Measurements from ENCODE around the gene SHANK2.
"Not testable (repeated sequence)": the region's sequence is repeated elsewhere in the genome, so short reads cannot be mapped to it uniquely, and the experiment has no call there.

Gene SHANK2

DNA sequence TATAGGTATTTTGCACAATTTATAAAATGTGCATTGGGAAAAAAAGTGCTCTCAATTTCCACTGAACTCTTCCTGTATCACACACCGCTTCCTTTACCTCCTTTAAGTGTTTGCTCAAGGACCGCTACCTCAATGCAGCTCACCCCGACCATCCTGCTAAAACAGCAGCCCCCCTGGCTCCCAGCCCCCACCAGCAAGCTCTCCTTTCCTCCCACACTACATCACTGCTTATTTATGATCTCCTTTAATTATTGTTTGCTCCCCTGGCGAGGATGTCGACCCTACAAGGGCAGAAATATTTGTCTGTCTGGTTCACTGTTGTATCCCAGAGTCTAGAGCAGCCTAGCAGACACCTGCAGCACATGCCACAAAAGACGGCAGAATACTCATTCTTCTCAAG lies 10.0 kb downstream of the SHANK2 start:
- no peak for DNase-seq

DNA sequence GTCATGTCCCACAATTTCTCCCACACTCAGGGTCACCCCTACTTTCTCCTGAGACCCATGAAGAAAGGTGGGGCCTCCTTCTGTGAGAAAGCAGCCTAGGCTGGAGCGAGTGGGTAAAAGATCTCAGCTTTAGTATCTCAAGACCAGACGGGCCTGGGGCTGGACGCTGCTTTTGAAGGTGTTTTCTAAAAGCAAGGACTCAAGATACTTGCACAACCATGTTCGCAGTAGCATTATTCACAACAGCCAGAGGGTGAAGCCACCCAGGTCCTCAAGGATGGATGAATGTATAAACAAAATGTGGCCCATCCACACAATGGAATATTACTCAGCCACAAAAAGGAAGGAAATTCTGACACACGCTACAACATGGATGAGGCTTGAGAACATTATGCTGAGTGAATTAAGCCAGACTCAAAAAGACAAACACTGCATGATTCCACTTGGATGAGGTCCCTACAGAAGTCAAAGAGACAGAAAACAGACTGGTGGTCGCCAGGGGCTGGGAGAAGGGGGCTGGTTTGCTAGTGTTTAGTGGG lies 10.6 kb downstream of the SHANK2 start:
- DNase-seq: no peak

DNA sequence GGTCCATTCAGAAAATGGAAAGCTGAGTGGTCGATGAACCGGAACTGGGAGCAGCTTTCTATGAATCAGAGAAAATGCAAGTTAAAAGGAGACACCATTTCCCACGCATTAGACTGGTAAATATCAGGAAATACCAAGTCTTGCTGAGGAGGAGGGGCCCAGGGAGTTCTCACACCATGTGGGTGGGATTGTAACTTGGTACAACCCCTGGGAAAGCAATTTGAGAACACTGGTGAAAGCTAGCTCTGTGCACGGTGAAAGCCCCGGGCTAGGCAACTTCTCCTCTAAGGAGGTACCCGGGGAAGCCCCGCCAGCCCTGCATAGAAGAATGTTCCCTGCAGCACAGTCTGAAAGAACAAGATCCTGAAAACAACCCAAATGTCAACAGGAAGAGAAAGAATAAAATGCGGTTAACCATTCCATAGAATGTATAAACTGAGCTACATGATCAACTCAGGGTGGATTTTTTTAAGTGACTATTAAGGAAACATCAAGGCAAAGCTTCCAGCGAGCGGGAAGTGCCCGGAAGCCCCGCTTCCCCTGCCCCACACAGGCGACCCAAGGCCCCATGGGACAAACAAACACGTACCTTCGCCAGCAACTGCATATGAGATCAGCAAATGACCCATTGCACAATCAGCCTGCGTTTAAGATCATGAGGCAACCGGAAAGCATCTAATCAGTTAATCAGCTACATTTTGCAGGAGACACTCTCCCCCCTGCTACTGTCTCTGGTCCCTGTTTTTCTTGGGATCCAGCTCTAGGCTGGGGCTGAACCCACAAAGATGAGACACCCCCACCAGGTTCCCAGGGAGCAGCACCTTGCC lies 11.3 kb downstream of the SHANK2 start:
- no peak for DNase-seq

DNA sequence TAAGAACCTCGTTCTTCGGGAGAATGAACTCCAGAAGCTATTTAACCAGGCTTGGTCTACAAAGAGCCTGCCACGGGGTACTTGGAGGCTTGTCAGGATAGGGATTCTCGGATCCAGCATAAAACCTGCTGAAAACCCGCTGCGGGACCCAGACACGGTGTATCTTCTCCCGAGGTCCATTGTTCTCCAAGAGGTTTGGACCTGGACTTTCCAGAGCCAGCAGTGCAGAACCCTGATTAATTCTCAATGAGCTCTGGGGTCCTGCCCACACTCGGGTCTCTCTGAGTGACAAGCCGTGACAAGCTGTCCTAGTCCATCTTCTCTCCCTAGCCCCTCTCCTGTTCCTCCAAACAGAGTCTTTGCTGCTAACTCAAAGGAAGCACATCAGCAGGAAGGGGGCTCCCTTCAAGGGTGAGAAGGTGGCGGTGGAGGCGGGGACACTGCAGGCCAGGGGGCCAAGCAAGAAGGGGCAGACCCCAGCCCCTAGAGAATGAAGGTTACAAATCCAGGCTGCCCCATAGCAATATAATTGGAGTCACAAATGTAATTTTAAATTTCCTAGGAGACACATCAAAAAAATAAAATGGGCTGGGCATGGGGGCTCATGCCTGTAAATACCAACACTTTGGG lies 12.2 kb downstream of the SHANK2 start:
- no peak for DNase-seq

DNA sequence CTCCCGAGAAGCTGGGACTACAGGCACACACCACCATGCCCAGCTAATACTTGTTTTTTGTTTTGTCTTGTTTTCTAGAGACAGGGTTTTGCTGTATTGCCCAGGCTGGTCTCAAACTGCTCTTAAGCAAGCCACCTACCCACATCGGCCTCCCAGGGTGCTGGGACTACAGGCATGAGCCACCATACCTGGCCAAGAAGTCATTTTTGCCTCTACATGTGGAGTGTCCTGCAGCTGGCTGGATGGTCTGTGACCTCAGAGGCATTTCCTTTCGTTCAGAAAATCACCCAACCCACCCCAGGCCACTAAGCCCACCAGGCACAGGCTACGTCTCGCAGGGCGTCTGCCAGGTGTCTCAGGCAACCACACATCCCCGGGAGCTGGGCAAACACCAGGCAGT lies 12.8 kb downstream of the SHANK2 start:
- no peak for DNase-seq

DNA sequence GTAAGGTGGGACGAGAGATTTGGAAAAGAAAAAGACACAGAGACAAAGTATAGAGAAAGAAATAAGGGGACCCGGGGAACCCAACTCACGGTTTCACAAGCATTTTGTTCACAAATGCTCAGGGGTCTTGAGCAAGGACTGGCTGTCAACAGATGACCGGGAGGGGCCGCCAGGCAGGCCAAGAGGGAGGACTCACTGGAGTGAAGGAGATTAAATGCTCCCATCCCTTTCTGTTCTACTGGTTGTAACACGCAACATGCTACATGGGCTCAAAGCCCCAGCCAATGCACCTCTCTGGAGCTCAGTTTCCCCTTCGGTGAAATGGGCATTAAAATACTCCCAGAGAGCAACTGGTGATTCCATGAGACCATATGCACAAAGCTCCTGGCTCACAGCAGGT lies 13.4 kb downstream of the SHANK2 start:
- DNase-seq: no peak

DNA sequence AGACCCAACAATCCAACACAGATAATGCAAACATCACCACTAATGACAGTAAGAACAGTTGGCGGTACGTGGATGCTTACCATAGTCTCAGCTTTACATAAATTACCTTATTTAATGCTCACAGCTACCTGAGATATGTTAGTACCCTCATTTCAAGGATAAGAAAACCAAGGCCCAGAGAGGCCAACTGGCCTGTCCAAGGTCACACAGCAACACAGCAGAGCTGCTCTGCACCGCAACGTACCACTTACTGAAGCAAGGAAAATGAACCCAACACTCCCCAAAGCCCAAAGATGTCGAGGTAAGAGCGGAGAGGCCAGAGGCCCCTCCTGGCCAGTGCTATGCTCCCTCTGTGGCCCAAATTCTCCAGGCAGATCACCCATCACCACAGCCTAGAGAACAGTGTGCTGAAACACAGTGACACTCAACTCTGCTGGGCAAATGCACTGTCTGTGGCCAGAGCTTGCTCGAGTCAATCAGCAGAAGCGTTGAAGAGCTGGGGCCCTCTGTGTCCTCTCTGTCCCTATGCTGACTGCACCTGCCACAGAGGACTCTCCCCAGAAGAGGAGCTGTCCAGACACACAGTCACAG lies 14.0 kb downstream of the SHANK2 start:
- DNase-seq: no peak

- no peak for DNase-seq
Observed at GRCh38 chr11:71237853-71238252, 14.5 kb downstream of the SHANK2 start.

- DNase-seq: no peak
Observed at GRCh38 chr11:71236836-71237475, 15.4 kb downstream of the SHANK2 start.

DNA sequence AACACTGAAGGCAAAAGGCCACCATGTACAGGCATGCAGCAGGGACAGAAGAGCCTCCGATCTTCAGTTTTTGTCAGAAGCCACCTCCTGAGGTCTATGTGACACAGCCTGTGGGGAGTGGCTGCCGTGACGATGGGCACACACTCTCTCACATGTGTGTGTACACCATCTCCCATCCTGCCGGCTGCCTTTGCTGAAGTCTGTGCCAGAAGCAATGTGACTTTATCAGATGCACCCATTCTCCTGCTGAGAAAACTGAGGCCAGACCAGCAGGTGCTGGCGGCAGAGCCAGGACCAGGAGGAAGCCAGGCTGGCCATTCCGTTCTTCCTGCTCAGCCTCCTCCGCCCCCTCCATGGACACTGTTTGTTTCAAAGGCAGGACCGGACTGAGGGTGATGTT lies 16.7 kb downstream of the SHANK2 start:
- no peak for DNase-seq

- DNase-seq: not testable (repeated sequence)
Observed at GRCh38 chr11:71233896-71234852, 18.2 kb downstream of the SHANK2 start.

DNA sequence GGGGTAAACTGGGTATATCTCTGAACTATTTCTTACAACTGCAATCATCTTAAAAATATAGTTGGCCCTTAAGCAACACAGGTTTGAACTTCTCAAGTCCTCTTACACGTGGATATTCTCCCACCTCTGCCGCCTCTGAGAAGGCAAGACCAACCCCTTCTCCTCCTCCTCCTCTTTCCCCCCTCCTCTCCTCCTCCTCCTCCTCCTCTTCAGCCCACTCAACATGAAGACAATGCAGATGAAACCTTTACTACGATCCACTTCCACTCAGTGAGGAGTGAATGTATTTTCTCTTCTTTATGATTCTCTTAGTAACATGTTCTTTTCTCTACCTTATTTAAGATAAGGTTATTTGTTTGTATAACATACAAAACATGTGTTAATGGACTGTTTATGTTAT lies 20.0 kb downstream of the SHANK2 start:
- no peak for DNase-seq

DNA sequence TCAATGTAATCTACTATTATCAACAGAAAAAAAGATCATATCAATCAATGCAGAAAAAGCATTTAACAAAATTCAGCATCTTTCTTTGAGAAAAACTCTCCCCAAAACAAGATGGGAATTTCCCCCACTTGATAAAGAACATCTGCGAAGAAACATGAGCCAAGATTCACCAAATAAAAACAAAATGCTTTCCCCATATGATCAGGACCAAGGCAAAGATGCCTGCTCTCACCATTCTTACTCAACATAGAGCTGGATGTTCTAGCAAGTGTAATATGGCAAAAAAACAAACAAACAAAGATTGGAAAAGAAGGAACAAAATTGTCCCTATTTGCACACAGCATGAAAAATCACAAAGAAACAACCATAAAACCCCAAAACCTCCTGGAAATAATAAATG lies 23.4 kb downstream of the SHANK2 start:
- no peak for DNase-seq

- DNase-seq: no peak
Observed at GRCh38 chr11:71227058-71227659, 25.2 kb downstream of the SHANK2 start.

DNA sequence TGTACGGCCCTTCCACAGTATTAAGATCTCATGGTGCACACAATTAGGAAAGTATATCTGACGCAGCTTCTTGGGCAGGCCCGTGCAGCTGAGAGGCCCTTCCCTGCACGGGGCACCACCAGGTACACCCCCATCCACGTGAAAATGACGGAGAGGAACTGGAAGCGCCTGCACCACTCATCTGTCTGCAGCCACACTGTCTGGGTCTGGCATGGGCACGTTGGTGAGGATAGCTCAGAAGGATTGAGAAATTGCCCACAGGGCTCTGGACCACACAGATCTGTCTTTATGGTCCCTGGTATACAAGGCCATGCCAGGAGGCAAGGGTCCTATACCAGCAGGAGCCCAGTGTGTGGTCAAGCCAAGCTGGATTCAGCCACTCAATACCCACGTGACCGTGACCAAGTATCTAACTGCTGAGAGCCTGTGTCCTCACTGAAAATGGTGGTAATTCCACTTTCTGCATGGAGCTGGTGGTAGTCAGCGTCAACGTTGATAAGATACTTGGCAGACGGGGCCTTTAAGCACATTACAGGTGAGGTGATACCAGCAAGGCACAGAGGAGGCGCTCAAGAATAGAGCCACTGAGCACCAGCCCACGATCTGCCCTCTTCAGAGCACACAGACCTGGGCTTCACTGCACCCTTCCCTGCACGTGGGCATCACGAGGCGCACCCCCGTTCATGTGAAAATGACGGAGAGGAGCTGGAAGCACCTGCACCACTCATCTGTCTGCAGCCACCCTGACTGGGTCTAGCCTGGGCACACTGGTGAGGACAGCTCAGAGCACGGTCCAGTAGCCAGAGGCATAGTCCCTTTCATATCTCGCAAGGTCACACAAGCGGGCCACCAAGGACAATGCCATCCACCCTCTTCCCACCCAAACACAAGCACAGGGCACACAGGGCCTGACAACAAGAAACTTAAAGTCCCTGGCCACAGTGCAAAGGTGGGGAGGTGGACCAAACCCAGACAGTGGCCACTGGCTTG lies 28.4 kb downstream of the SHANK2 start:
- no peak for DNase-seq

GRCh38 chr11:71223081-71223405 lies 29.3 kb downstream of the SHANK2 start:
- no peak for DNase-seq

- DNase-seq: no peak
Observed at GRCh38 chr11:71222318-71223080, 29.9 kb downstream of the SHANK2 start.

- no peak for DNase-seq
Observed at GRCh38 chr11:71221821-71222220, 30.6 kb downstream of the SHANK2 start.

DNA sequence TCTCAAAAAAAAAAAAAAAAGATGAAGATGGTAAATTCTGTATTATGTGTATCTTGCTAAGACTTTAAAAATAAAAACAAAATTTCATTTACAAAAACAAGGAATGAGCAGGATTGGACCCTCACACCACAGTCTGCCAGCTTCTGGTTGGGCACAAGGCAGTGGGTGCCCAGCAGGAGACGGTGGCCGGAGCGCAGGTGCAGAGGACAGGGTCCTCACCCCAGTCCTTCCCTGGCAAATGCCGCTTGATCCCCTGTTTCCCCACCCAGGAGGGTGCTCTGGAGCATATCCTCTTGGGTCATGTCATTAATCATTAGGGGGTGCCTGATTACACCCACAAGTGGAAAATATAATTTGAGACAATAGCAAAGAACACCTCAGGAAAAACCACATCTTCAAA lies 31.2 kb downstream of the SHANK2 start:
- DNase-seq: no peak
